ENCODE data around the gene CCN6.
"Not testable (repeated sequence)": the region's sequence is repeated elsewhere in the genome, so short reads cannot be mapped to it uniquely, and the experiment has no call there.

CCN6 gene

DNA sequence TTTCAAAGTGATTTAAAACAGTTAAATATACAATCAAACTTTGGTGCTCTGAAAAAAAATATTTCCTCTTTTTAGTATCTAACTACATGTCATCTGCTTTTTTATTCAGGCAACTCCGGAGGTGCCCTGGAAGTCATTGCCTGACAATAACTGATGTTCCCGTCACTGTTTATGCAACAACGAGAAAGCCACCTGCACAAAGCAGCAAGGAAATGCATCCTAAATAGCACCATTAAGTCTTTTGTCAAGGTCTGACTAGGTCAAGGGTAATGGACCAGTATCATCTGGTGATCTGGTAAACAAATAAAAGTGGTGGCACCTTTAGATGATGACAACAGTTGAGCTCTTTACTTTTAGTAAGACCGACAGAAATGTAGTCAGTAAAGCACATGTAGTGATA lies 46.7 kb downstream of the CCN6 start:
- H3K36me3 ChIP-seq (ENCODE audit: insufficient read depth, low read length) = 0 out of 2 replicates have a peak, but pooled peaks cover 3% of the 10 kb centered on the region
- H3K9ac ChIP-seq (ENCODE audit: low read depth, low read length) = no peak overlapping the region
- H3K4me1 ChIP-seq (ENCODE audit: insufficient read depth, low read length) = peaks cover 34% of the 10 kb centered on the region
- H3K9me3 ChIP-seq (ENCODE audit: control insufficient read depth, insufficient read depth, low read length) = no peaks in the 10 kb centered on the region

- not testable (repeated sequence) for H3K9ac ChIP-seq (ENCODE audit: low read depth, low read length); H3K9me3 ChIP-seq (ENCODE audit: control insufficient read depth, insufficient read depth, low read length); H3K36me3 ChIP-seq (ENCODE audit: insufficient read depth, low read length)
- peaks cover 15% of the 10 kb centered on the region for H3K4me1 ChIP-seq (ENCODE audit: insufficient read depth, low read length)
These were observed 52.1 kb downstream of the CCN6 start for GRCh38 chr6:112106026-112106425.

DNA sequence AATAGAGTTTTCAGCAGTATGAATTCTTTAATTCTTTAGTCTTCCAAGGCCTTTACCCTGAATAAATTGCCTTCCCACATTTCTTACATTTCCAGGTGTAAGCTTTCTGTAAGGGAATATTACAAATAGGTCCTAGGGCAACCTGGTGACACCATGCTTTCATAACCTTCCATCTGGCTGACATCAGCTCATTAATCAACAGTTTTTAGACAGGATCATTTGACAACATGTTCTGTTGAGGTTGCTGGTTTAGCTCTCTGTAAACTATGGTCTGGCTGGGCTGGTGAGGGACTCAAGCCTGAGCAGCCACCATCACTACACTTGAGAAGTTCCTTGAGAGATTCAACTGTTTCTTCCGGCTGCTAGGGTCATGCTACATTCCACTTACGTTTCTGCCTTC lies 52.7 kb downstream of the CCN6 start:
- no peaks in the 10 kb centered on the region for H3K9me3 ChIP-seq (ENCODE audit: control insufficient read depth, insufficient read depth, low read length)
- H3K9ac ChIP-seq (ENCODE audit: low read depth, low read length) = no peak overlapping the region
- H3K4me1 ChIP-seq (ENCODE audit: insufficient read depth, low read length) = peaks cover 10% of the 10 kb centered on the region
- no peaks in the 10 kb centered on the region for H3K36me3 ChIP-seq (ENCODE audit: insufficient read depth, low read length)

DNA sequence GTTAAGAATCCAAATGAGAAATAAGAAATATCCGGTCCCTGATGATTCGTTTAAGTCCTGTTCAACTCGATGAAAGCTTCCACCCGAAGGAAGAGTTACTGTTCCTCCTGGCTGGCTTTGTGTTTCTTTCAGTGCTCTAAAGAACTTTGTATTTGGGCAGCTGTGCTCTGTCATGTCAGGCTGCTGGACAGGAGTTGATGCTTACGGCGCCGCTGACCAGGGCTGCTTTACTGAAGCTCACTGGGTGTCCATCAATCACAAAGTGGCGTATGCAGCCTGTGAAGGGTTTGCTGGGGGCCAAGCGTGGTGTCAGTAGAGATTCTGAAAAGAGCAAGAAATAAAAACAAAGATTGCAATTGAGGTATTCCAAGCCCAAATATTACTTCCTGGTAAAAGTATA lies 55.4 kb downstream of the CCN6 start:
- Histone ChIP-seq H3K9me3 (ENCODE audit: control insufficient read depth, insufficient read depth, low read length) (no peaks in the 10 kb centered on the region), H3K4me1 (ENCODE audit: insufficient read depth, low read length) (no peaks in the 10 kb centered on the region)

DNA sequence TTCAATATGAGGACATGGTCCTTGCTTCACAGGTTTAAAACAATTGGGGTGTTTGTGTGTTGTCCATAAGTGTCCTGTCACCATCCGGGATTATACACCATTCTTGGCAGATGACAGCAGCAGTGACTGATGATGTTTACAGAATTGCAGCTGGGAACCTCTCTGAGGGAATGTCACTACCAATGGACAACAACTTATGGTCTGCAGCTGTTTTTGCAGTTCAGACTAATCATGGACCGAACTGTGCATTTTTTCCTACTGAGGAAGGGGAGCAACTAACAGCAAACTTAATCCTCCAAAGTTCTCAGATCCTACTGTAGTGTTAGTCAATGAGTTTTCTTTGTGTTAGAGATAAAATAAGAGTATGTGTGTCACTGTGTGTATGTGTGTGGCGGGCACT lies 59.5 kb downstream of the CCN6 start:
- H3K9ac ChIP-seq (ENCODE audit: low read depth, low read length) = no peak overlapping the region
- H3K4me1 ChIP-seq (ENCODE audit: insufficient read depth, low read length) = no peaks in the 10 kb centered on the region
- no peaks in the 10 kb centered on the region for H3K36me3 ChIP-seq (ENCODE audit: insufficient read depth, low read length)
- H3K9me3 ChIP-seq (ENCODE audit: control insufficient read depth, insufficient read depth, low read length) = no peaks in the 10 kb centered on the region

More for the DNA sequence above, 55.4 kb downstream of the CCN6 start:
- Histone ChIP-seq H3K9ac (ENCODE audit: low read depth, low read length) (no peak overlapping the region), H3K36me3 (ENCODE audit: insufficient read depth, low read length) (no peaks in the 10 kb centered on the region)

GRCh38 chr6:112113918-112114317 lies 60.0 kb downstream of the CCN6 start:
- Histone ChIP-seq H3K36me3 (ENCODE audit: insufficient read depth, low read length) (no peaks in the 10 kb centered on the region), H3K9ac (ENCODE audit: low read depth, low read length) (no peak overlapping the region), H3K9me3 (ENCODE audit: control insufficient read depth, insufficient read depth, low read length) (no peaks in the 10 kb centered on the region), H3K4me1 (ENCODE audit: insufficient read depth, low read length) (no peaks in the 10 kb centered on the region)

DNA sequence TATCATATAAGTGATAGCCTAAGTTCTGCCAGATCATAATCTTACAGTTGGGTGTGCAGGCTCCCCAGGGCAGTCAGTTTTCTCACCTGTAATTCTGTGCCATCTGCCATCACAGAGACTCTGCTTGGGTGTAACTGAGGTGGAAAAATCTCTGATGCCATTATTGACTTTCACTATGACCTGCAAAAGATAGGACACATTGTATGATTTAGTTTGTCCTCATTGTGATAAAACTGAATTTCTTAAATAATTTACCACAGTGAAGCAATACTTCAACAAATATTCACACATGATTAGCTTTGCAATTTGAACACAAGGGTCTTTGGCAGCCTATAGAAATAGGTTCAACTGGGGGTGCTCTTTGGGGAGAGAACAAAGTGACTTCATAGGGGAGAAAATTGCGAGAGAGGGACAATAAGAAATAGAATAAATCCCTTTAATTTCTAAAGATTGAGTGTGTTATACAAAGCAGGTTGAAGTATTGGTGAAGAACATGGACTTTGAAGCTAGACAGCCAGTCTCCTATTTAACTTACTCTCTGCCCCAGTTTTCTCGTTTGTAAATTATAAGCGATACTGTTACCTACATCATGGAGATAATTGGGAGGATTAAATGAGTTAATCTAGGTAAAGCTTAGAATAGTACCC lies 60.8 kb downstream of the CCN6 start:
- no peaks in the 10 kb centered on the region for H3K4me1 ChIP-seq (ENCODE audit: insufficient read depth, low read length)
- no peaks in the 10 kb centered on the region for H3K9me3 ChIP-seq (ENCODE audit: control insufficient read depth, insufficient read depth, low read length)
- no peak overlapping the region for H3K9ac ChIP-seq (ENCODE audit: low read depth, low read length)
- no peaks in the 10 kb centered on the region for H3K36me3 ChIP-seq (ENCODE audit: insufficient read depth, low read length)

- no peak overlapping the region for H3K9ac ChIP-seq (ENCODE audit: low read depth, low read length)
- no peaks in the 10 kb centered on the region for H3K36me3 ChIP-seq (ENCODE audit: insufficient read depth, low read length)
- no peaks in the 10 kb centered on the region for H3K4me1 ChIP-seq (ENCODE audit: insufficient read depth, low read length)
- no peaks in the 10 kb centered on the region for H3K9me3 ChIP-seq (ENCODE audit: control insufficient read depth, insufficient read depth, low read length)
These were observed 62.3 kb downstream of the CCN6 start for GRCh38 chr6:112116221-112116620.

- Histone ChIP-seq H3K4me1 (ENCODE audit: insufficient read depth, low read length) (no peaks in the 10 kb centered on the region), H3K9ac (ENCODE audit: low read depth, low read length) (no peak overlapping the region), H3K36me3 (ENCODE audit: insufficient read depth, low read length) (no peaks in the 10 kb centered on the region), H3K9me3 (ENCODE audit: control insufficient read depth, insufficient read depth, low read length) (no peaks in the 10 kb centered on the region)
These were observed 63.6 kb downstream of the CCN6 start for GRCh38 chr6:112117554-112117953.

- Histone ChIP-seq H3K36me3 (ENCODE audit: insufficient read depth, low read length) (no peaks in the 10 kb centered on the region), H3K4me1 (ENCODE audit: insufficient read depth, low read length) (no peaks in the 10 kb centered on the region), H3K9me3 (ENCODE audit: control insufficient read depth, insufficient read depth, low read length) (no peaks in the 10 kb centered on the region)
These were observed 64.1 kb downstream of the CCN6 start for GRCh38 chr6:112118034-112118433.

More at GRCh38 chr6:112118034-112118433, 64.1 kb downstream of the CCN6 start:
- no peak overlapping the region for H3K9ac ChIP-seq (ENCODE audit: low read depth, low read length)
